ENCODE data around the gene ANK2.

GRCh38 chr4:113433116-113433515, 383.7 kb downstream of the ANK2 start:
- TF ChIP-seq GATA3 (IDR thresholded peaks at IDR 0.05; ENCODE audit: low read depth, low read length), result no peak
- no peak for TF ChIP-seq GATA2 (IDR thresholded peaks at IDR 0.05; ENCODE audit: low read depth, low read length)
